Brain microvascular endothelial cell (primary cell): Measurements from ENCODE around the gene EXOC1.
A peak's percentile ranks its signal among the peaks of the same experiment; 100 is the strongest.

Source experiments
- DNase-seq: peaks from one replicate; pipeline ENCODE4 v3.0.0-alpha.2; 2020
- H3K27ac ChIP-seq: fragments of 250-450 bp; sonication (Bioruptor Pico); 2 replicates; pipeline ENCODE4 v1.5.1; 2020; ENCODE audit warnings: mild to moderate bottlenecking, moderate library complexity
- H3K27me3 ChIP-seq: fragments of 250-450 bp; sonication (Bioruptor Pico); replicated peaks from 2 replicates; pipeline ENCODE4 v1.5.1; 2020; ENCODE audit warnings: mild to moderate bottlenecking
- H3K36me3 ChIP-seq: fragments of 250-450 bp; sonication (Bioruptor Pico); replicated peaks from 2 replicates; pipeline ENCODE4 v1.5.1; 2020; ENCODE audit warnings: mild to moderate bottlenecking
- H3K4me3 ChIP-seq: 2 replicates; pipeline ENCODE4 v1.5.1; 2011; ENCODE audit warnings: low read depth, mild to moderate bottlenecking, control low read depth, low read length, moderate library complexity
- in situ Hi-C: cut with HindIII; loops from 2 replicates; pipeline ENCODE4 v1.10.0; 2017; ENCODE audit warnings: low sequenced_read_pairs, low pct_ligation_motif_present
- TF ChIP-seq, protein P1 (sequence below): IDR thresholded peaks from 2 replicates; pipeline ENCODE4 v1.5.1; 2011; ENCODE audit warnings: low read depth, mild to moderate bottlenecking, moderate library complexity, low read length, control low read depth, inconsistent platforms; ENCODE audit errors: missing control alignments

EXOC1 gene

DNA sequence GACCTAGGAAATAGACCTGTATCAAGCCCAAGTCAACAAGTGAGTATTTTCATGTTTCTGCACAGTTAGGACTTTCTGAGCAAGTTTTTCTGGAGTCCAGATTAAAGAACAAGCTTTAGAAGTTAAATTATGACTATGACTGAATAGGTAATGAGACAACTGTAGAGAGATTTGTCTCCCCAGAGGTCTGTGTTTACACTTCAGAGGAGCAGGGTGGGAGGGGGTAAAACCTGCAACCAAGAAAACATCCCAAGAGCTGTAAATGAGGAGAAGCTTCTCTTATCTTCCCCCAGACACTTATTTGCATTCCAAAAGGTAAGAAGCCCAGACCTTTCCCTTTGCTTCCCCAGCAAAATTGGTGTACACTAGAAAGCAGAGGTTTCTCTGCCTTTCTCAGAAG is 73.2 kb downstream of the EXOC1 start:
- no peak overlapping the region for H3K4me3 ChIP-seq
- H3K27ac ChIP-seq: no peak overlapping the region
- H3K27me3 ChIP-seq: no peaks in the 10 kb centered on the region
- no peaks in the 10 kb centered on the region for H3K36me3 ChIP-seq
- TF ChIP-seq, protein P1, sequence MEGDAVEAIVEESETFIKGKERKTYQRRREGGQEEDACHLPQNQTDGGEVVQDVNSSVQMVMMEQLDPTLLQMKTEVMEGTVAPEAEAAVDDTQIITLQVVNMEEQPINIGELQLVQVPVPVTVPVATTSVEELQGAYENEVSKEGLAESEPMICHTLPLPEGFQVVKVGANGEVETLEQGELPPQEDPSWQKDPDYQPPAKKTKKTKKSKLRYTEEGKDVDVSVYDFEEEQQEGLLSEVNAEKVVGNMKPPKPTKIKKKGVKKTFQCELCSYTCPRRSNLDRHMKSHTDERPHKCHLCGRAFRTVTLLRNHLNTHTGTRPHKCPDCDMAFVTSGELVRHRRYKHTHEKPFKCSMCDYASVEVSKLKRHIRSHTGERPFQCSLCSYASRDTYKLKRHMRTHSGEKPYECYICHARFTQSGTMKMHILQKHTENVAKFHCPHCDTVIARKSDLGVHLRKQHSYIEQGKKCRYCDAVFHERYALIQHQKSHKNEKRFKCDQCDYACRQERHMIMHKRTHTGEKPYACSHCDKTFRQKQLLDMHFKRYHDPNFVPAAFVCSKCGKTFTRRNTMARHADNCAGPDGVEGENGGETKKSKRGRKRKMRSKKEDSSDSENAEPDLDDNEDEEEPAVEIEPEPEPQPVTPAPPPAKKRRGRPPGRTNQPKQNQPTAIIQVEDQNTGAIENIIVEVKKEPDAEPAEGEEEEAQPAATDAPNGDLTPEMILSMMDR: no peak
- no peak for DNase-seq
- in situ Hi-C loops: no loop called here

- H3K27me3 ChIP-seq: no peaks in the 10 kb centered on the region
- in situ Hi-C loops: no loop called here
- no peak for DNase-seq
Observed at GRCh38 chr4:55927803-55928437, 74.5 kb downstream of the EXOC1 start.

GRCh38 chr4:55928846-55929245 is 75.4 kb downstream of the EXOC1 start:
- no peaks in the 10 kb centered on the region for H3K27me3 ChIP-seq
- no peak overlapping the region for H3K4me3 ChIP-seq
- no peak overlapping the region for H3K27ac ChIP-seq
- no peak for DNase-seq
- TF ChIP-seq, protein P1: no peak
- in situ Hi-C loops: no loop called here
- no peaks in the 10 kb centered on the region for H3K36me3 ChIP-seq

More at GRCh38 chr4:55927803-55928437, 74.5 kb downstream of the EXOC1 start:
- Histone ChIP-seq H3K27ac (no peak overlapping the region), H3K4me3 (no peak overlapping the region), H3K36me3 (no peaks in the 10 kb centered on the region)
- TF ChIP-seq, protein P1: no peak

GRCh38 chr4:55931043-55931442 is 77.6 kb downstream of the EXOC1 start:
- in situ Hi-C loops: no loop called here
- no peaks in the 10 kb centered on the region for H3K36me3 ChIP-seq
- no peaks in the 10 kb centered on the region for H3K27me3 ChIP-seq
- TF ChIP-seq, protein P1: no peak
- no peak overlapping the region for H3K4me3 ChIP-seq
- H3K27ac ChIP-seq: no peak overlapping the region
- DNase-seq: no peak

- in situ Hi-C loops: no loop called here
- Histone ChIP-seq H3K36me3 (no peaks in the 10 kb centered on the region), H3K27me3 (no peaks in the 10 kb centered on the region), H3K4me3 (no peak overlapping the region), H3K27ac (no peak overlapping the region)
- TF ChIP-seq, protein P1: no peak
- peak; percentile 60 for DNase-seq
Observed at GRCh38 chr4:55931833-55932232, 78.4 kb downstream of the EXOC1 start.

DNA sequence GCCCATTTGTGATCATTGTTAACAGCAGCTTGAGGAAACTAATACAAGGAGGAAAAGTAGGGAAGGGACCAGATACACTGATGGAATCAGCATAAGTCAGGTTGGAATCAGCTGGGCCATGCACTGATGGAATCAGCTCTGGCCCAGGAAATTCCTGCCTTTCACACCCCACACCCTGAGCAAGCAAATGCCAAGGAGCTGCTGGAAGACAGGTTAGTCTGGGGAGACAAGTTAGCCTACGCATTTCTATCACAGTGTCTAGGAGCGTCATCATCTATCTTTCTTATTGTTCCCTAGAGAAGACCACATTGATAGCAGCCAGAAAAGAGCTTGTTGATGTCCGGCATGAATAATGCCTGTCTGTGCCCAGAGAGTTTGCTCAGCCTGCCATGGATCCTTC is 79.1 kb downstream of the EXOC1 start:
- H3K27me3 ChIP-seq: no peaks in the 10 kb centered on the region
- no peaks in the 10 kb centered on the region for H3K36me3 ChIP-seq
- in situ Hi-C loops: no loop called here
- TF ChIP-seq, protein P1: no peak
- DNase-seq: no peak
- H3K27ac ChIP-seq: no peak overlapping the region
- no peak overlapping the region for H3K4me3 ChIP-seq
